ENCODE data around the gene FOXD2.

The FOXD2 gene

GRCh38 chr1:47465605-47466004 lies 27.8 kb downstream of the FOXD2 start:
- DNase-seq (ENCODE audit: low spot score): no peak

- no peak for DNase-seq (ENCODE audit: low spot score)
Measured at GRCh38 chr1:47468709-47469389, 31.0 kb downstream of the FOXD2 start.

DNA sequence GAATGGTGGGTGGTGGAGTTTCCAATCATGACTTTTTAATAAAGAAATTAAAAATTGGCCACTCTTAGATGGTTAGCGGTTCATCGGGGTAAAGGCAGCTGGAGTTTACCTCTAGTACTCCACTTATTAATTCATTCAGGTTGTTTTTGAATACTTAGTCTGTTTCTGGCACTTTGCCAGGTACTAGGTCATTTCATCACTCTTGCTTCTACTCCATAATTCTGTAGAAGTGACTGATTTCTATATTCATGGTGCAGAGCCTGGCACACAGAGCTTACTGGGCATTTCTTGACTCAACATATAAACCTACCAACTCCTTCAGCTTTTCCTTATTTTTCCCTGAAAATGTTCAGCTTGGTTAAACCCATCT lies 31.5 kb downstream of the FOXD2 start:
- DNase-seq (ENCODE audit: low spot score): no peak

- DNase-seq (ENCODE audit: low spot score): no peak
Measured at GRCh38 chr1:47469910-47470309, 32.1 kb downstream of the FOXD2 start.

GRCh38 chr1:47471163-47471562 lies 33.3 kb downstream of the FOXD2 start:
- DNase-seq (ENCODE audit: low spot score): no peak

DNA sequence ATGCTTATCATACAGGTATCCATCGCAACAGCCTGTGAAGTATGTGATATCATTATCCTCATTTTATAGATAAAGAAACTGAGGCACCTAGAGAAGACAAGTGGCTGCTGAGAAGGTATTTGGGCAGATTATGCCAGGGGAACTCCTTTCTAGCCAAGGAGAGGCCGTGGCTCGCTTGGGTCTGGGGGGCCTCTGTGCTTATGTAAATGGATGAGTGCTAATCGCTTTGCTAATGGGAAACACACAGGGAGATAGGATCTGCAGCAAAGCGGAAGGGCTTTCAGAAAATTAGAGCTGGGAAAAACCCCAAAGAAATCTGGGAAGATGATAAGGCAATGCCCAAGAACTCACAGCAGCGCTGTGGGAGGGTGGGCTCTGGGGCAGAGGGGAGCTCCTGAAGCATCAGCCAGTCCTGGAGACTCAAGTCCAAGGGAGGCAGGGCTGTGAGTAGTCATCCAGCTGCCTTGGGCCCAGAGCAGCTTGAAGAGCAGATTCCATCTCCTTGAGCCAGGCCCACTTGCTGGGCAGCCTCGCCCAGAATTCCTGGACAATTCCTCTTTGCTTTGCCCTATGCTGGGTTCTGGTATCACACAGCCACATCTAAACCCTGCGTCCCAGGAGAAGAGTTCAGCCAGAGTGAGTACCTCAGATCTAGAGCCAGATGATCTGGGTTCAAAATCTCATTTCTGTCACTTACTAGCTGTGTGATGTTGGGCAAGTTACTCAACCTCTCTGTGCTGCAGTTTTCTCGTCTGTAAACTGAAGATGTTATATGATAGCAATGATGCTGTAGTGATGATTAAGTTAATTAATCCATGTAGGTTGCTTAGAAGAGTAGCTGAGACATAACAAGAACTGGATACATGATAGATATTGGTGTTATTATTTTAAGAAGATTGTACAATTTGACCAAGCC lies 36.7 kb downstream of the FOXD2 start:
- no peak for DNase-seq (ENCODE audit: low spot score)

DNA sequence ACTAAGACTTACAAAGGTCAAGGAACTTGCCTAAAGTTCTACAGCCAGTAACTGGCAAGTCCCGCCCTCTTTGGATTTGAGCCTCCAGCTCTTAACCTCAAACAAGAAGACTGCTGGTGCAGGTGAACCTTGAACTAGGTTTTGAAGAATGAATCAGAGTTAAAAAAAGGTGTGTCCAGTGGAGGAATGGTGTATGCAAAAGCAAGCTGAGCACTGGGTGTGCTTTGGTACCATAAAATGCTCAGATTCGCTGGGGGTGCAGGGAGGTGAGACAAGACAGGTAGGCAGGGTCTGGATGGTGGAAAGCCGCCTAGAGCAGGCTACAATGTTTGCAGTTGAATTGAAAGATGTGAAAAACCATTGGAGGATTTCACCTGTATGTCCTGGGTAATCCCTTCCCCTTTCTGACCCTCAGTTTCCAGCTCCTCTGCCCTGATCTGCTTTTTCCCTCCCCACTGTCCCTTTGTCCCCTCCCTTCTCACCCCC lies 39.8 kb downstream of the FOXD2 start:
- DNase-seq (ENCODE audit: low spot score): peak; percentile 66

- DNase-seq (ENCODE audit: low spot score): peak; percentile 5
Measured at GRCh38 chr1:47478090-47478489, 40.2 kb downstream of the FOXD2 start.

DNA sequence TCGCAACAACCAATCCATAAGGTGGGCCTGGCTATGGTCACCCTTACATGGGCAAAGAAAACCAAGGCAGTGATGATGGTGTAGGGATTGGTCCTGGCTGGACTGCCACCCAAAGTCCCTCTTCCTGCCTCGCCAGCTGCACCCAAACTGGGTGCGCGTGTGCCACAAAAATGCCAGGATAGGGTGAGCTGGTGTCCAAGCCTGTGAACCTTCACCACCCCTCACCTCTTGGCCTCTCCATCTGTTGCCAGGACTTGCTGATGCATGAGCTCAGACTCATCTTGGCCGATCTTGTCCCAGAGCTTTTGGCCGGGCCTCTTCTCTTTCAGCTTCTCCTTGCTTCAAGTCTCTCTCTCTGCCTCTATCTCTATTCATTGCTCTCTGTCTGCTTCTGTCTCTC lies 41.8 kb downstream of the FOXD2 start:
- DNase-seq (ENCODE audit: low spot score): no peak

GRCh38 chr1:47481936-47482335 lies 44.1 kb downstream of the FOXD2 start:
- no peak for DNase-seq (ENCODE audit: low spot score)

DNA sequence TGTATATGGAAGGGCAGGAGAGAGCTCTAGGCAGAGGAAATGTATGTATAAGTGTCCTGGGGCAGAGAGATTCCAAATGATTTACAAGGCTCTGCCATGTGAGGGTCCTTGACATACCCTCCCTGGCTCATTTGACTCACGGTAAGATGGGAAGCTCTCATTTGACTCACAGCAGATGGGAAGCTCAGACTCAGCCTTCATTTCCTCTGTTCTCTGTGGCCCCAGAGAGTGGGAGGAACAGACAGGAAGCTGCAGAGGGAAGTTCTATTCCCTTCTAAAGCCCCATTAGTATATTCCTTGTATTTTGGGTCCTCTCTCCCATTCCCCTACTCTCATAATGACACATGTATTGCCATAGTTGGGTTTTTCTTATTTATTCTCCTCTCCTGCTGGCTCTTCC lies 44.9 kb downstream of the FOXD2 start:
- DNase-seq (ENCODE audit: low spot score): no peak

GRCh38 chr1:47483651-47484050 lies 45.8 kb downstream of the FOXD2 start:
- no peak for DNase-seq (ENCODE audit: low spot score)

- no peak for DNase-seq (ENCODE audit: low spot score)
Measured at GRCh38 chr1:47485817-47486216, 48.0 kb downstream of the FOXD2 start.

- no peak for DNase-seq (ENCODE audit: low spot score)
Measured at GRCh38 chr1:47487332-47487731, 49.5 kb downstream of the FOXD2 start.

GRCh38 chr1:47487850-47488450 lies 50.1 kb downstream of the FOXD2 start:
- no peak for DNase-seq (ENCODE audit: low spot score)
